Measurements from ENCODE around the gene CLTCL1.

DNA sequence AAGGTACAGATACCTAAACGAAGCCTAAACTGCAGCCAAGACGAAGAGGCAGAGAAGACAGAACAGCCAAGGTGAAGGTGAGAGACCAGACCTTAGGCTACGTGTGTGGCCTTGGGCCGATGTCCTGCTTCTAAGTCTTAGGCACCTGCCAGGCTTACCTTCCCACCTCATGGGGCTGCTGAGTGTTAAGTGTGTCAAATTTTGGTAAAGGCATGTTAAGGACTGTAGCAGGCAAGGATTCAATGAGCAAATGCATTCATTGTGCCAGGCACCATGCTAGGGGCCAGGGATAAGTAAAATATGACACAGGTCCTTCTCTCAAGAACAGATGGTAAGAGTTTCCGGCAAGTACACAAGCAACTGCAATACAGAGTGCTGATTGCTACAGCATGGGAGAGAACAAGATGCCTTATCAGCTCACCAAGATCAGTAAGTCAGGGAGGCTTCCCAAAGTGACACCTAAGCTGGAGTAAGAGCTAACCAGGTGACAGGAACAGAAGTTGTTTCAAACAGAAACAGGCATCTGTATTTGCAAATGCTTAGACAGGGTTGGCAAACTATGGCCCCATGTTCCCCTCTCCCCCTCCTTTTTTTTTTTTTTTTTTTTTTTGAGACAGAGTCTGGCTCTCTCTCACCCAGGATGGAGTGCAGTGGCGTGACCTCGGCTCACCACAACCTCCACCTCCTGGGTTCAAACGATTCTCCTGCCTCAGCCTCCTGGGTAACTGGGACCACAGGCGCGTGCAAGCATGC, 46.7 kb downstream of the CLTCL1 start:
- no peak for TF ChIP-seq POLR2A (IDR thresholded peaks at IDR 0.05)
- TF ChIP-seq, protein P1, sequence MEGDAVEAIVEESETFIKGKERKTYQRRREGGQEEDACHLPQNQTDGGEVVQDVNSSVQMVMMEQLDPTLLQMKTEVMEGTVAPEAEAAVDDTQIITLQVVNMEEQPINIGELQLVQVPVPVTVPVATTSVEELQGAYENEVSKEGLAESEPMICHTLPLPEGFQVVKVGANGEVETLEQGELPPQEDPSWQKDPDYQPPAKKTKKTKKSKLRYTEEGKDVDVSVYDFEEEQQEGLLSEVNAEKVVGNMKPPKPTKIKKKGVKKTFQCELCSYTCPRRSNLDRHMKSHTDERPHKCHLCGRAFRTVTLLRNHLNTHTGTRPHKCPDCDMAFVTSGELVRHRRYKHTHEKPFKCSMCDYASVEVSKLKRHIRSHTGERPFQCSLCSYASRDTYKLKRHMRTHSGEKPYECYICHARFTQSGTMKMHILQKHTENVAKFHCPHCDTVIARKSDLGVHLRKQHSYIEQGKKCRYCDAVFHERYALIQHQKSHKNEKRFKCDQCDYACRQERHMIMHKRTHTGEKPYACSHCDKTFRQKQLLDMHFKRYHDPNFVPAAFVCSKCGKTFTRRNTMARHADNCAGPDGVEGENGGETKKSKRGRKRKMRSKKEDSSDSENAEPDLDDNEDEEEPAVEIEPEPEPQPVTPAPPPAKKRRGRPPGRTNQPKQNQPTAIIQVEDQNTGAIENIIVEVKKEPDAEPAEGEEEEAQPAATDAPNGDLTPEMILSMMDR (IDR thresholded peaks at IDR 0.05 in 8 of 11, conservative IDR thresholded peaks at IDR 0.05 in 3 of 11), result no peak
- no peak for TF ChIP-seq POLR2AphosphoS5 (IDR thresholded peaks at IDR 0.05)
